Kasumi-1 (cell line): ENCODE data around the gene IDUA.
"Not testable (repeated sequence)": the region's sequence is repeated elsewhere in the genome, so short reads cannot be mapped to it uniquely, and the experiment has no call there.

Source experiments
- DNase-seq, 2 experiments: peaks; one replicate each; lab custom pipeline; 2025; lab: John Stamatoyannopoulos, UW

Gene IDUA

GRCh38 chr4:1045595-1046201, 58.9 kb downstream of the IDUA start:
- DNase-seq: no peak

GRCh38 chr4:1046581-1047011, 59.8 kb downstream of the IDUA start:
- DNase-seq: not testable (repeated sequence)

GRCh38 chr4:1047106-1047975, 60.5 kb downstream of the IDUA start:
- no peak for DNase-seq

GRCh38 chr4:1047976-1048772, 61.3 kb downstream of the IDUA start:
- no peak for DNase-seq

GRCh38 chr4:1048773-1049590, 62.1 kb downstream of the IDUA start:
- DNase-seq: peak in 1 of 2 experiments; percentile 9

- DNase-seq: no peak
Measured at GRCh38 chr4:1049591-1049905, 62.7 kb downstream of the IDUA start.

GRCh38 chr4:1050486-1051213, 63.8 kb downstream of the IDUA start:
- no peak for DNase-seq

- DNase-seq: no peak
Measured at GRCh38 chr4:1051472-1051871, 64.6 kb downstream of the IDUA start.

GRCh38 chr4:1052231-1052671, 65.4 kb downstream of the IDUA start:
- DNase-seq: no peak

GRCh38 chr4:1053080-1053661, 66.3 kb downstream of the IDUA start:
- no peak for DNase-seq

GRCh38 chr4:1053891-1054290, 67.0 kb downstream of the IDUA start:
- DNase-seq: not testable (repeated sequence)
